Esophagus muscularis mucosa (tissue), 4 donors: ENCODE results near the gene SMAP1. TPM values are rescaled to one million over a fixed set of nuclear protein-coding genes. Genes with fewer than 3 reads are reported as not detected.
A peak's percentile ranks its signal among the peaks of the same experiment; 100 is the strongest.

Experiments
- DNase-seq: peaks from one replicate; pipeline ENCODE4 v3.0.0-alpha.2; 2017; ENCODE audit errors: extremely low spot score
- H3K27ac ChIP-seq, 4 donors: fragments of 200-600 bp; sonication (generic); replicated peaks in 1 of 4; 1 replicate in 3 of 4; 2 replicates in 1 of 4; pipeline ENCODE4 v1.5.1; 2016 to 2019; ENCODE audit warnings: mild to moderate bottlenecking in 1 of 4
- H3K27me3 ChIP-seq, 4 donors: fragments of 200-600 bp; sonication (generic); one replicate each; pipeline versions ENCODE4 v1.5.1 to v1.6.0; 2016 to 2019
- H3K36me3 ChIP-seq, 4 donors: fragments of 200-600 bp; sonication (generic); one replicate each; pipeline ENCODE4 v1.5.1; 2016 to 2019
- H3K4me1 ChIP-seq, 4 donors: fragments of 200-600 bp; sonication (generic); one replicate each; pipeline ENCODE4 v1.5.1; 2016 to 2019
- H3K4me3 ChIP-seq, 4 donors: fragments of 200-600 bp; sonication (generic); 1 replicate in 2 of 4; 2 replicates in 2 of 4; pipeline ENCODE4 v1.5.1; 2016 to 2019; ENCODE audit warnings: mild to moderate bottlenecking in 4 of 4, moderate library complexity in 1 of 4
- H3K9me3 ChIP-seq, 4 donors: fragments of 200-600 bp; sonication (generic); 1 replicate in 3 of 4; 2 replicates in 1 of 4; pipeline ENCODE4 v1.5.1; 2016 to 2019
- EP300 ChIP-seq: sonication (generic); formaldehyde crosslinking; IDR thresholded peaks from one replicate; pipeline ENCODE4 v1.6.1; 2017; ENCODE audit warnings: antibody characterized with exemption
- POLR2A ChIP-seq: fragments of 450-650 bp; IDR thresholded peaks from one replicate; pipeline ENCODE4 v1.6.1; 2017; ENCODE audit warnings: antibody characterized with exemption, moderate library complexity, mild to moderate bottlenecking, low read depth
- POLR2AphosphoS5 ChIP-seq, 2 donors: sonication (generic); formaldehyde crosslinking; IDR thresholded peaks; one replicate each; pipeline ENCODE4 v1.6.1; 2017; ENCODE audit warnings: antibody characterized with exemption in 2 of 2
- WGBS: methylation state at CpG from one replicate; pipeline ENCODE4 v1.1.5; 2018; 5-methylcytosine and 5-hydroxymethylcytosine counted together
- intact Hi-C: fragments of 100-400 bp; cut with DNase I; formaldehyde crosslinking; loops from one replicate; pipeline ENCODE4 v1.15.1; 2023
- total RNA-seq, 4 donors: library from RNA; depleted of rRNA; stranded (reverse); fragments of >200 nt; gene quantifications; one replicate each; pipeline versions ENCODE4 v1.1.0 to v1.2.1, GENCODE V29; 2016
- TF ChIP-seq, protein P1 (sequence below), 3 experiments: fragments of 200-600 bp in 2 of 3; fragments of 450-650 bp in 1 of 3; sonication (generic) in 2 of 3; IDR thresholded peaks; one replicate each; pipeline ENCODE4 v1.5.1; 2017 to 2019; ENCODE audit warnings: antibody characterized with exemption in 3 of 3, mild to moderate bottlenecking in 2 of 3, moderate library complexity in 1 of 3

Gene SMAP1
- total RNA-seq, 4 donors from 2014 or later: 23.7 to 33.1 (median 29.5) TPM

- no peak for DNase-seq
Measured at GRCh38 chr6:70884074-70884983, 216.6 kb downstream of the SMAP1 start.

DNA sequence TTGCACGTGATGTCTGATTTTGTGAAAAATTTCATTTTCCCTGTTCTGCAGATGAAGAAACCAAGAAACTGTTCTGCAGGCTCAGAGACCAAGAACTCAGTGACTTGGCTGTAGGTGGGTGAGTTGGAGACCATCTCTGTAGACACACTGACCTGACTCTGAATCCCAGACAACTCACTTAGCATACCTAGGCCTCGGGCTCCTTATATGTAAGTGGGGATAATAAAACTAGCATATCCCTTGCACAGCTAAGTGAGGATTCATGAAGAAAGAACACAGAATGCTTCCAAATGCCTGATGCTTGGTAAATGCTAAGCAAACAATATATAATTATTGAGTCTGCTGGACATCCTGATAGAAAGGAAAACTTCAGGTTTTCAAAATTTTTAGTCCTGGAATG, 218.4 kb downstream of the SMAP1 start:
- intact Hi-C loops: no loop called here
- no peak overlapping the region for H3K4me3 ChIP-seq
- no peaks in the 10 kb centered on the region for H3K27me3 ChIP-seq
- no peak overlapping the region for H3K27ac ChIP-seq
- DNase-seq: no peak
- WGBS: 87% methylated on average over 2 of the region's 2 CpGs
- no peaks in the 10 kb centered on the region for H3K9me3 ChIP-seq
- TF ChIP-seq POLR2AphosphoS5 (IDR thresholded peaks at IDR 0.05) (no peak), POLR2A (no peak), EP300 (no peak)
- TF ChIP-seq, protein P1, sequence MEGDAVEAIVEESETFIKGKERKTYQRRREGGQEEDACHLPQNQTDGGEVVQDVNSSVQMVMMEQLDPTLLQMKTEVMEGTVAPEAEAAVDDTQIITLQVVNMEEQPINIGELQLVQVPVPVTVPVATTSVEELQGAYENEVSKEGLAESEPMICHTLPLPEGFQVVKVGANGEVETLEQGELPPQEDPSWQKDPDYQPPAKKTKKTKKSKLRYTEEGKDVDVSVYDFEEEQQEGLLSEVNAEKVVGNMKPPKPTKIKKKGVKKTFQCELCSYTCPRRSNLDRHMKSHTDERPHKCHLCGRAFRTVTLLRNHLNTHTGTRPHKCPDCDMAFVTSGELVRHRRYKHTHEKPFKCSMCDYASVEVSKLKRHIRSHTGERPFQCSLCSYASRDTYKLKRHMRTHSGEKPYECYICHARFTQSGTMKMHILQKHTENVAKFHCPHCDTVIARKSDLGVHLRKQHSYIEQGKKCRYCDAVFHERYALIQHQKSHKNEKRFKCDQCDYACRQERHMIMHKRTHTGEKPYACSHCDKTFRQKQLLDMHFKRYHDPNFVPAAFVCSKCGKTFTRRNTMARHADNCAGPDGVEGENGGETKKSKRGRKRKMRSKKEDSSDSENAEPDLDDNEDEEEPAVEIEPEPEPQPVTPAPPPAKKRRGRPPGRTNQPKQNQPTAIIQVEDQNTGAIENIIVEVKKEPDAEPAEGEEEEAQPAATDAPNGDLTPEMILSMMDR (IDR thresholded peaks at IDR 0.05): no peak
- H3K4me1 ChIP-seq: peaks cover 0 to 3% (median 0%) of the 10 kb centered on the region in 4 donors
- no peaks in the 10 kb centered on the region for H3K36me3 ChIP-seq

More at GRCh38 chr6:70884074-70884983, 216.6 kb downstream of the SMAP1 start:
- TF ChIP-seq POLR2AphosphoS5 (IDR thresholded peaks at IDR 0.05) (no peak), POLR2A (no peak), EP300 (no peak)
- TF ChIP-seq, protein P1 (IDR thresholded peaks at IDR 0.05): peak; percentile 80 to 97 (median 85)
- Histone ChIP-seq H3K4me3 (no peak overlapping the region), H3K27ac (no peak overlapping the region), H3K36me3 (no peaks in the 10 kb centered on the region), H3K9me3 (no peaks in the 10 kb centered on the region), H3K4me1 (peaks cover 0 to 3% (median 0%) of the 10 kb centered on the region in 4 donors), H3K27me3 (no peaks in the 10 kb centered on the region)
- 39% methylated on average over 17 of the region's 17 CpGs for WGBS
- intact Hi-C loops: loop anchor here (2.0 kb wide), 1 partner anchor 178 kb away; no protein-coding TSS in a partner anchor

DNA sequence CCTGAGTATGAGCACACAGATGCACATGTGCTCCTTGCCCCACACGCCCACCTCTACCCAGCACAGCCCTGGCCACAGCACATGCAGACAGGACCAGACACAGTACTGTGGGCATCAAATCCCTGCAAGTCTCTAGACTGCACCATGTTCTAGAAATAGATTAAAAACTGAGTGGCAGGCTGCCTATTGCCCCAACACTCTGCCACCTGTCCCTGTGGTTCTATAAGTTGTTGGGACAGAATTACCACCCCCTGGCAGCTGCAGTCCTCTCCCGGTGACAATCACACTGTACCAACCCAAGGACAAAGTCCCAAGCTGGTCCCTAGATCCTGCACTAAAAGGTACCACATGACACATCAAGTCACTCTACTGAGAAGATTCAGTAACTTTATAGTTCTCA, 219.0 kb downstream of the SMAP1 start:
- peaks cover 0 to 3% (median 0%) of the 10 kb centered on the region in 4 donors for H3K4me1 ChIP-seq
- intact Hi-C loops: no loop called here
- DNase-seq: no peak
- H3K4me3 ChIP-seq: no peak overlapping the region
- 83% methylated on average over 2 of the region's 2 CpGs for WGBS
- H3K9me3 ChIP-seq: no peaks in the 10 kb centered on the region
- no peaks in the 10 kb centered on the region for H3K27me3 ChIP-seq
- no peaks in the 10 kb centered on the region for H3K36me3 ChIP-seq
- TF ChIP-seq, protein P1 (IDR thresholded peaks at IDR 0.05): no peak
- no peak for TF ChIP-seq POLR2A
- TF ChIP-seq POLR2AphosphoS5 (IDR thresholded peaks at IDR 0.05): no peak
- TF ChIP-seq EP300: no peak
- H3K27ac ChIP-seq: no peak overlapping the region

- 93% methylated on average over 7 of the region's 7 CpGs for WGBS
- Histone ChIP-seq H3K9me3 (no peaks in the 10 kb centered on the region), H3K27me3 (no peaks in the 10 kb centered on the region), H3K4me3 (no peak overlapping the region), H3K27ac (no peak overlapping the region), H3K4me1 (peaks cover 0 to 1% (median 0%) of the 10 kb centered on the region in 4 donors), H3K36me3 (no peaks in the 10 kb centered on the region)
- intact Hi-C loops: no loop called here
- TF ChIP-seq, protein P1 (IDR thresholded peaks at IDR 0.05): no peak
- TF ChIP-seq POLR2AphosphoS5 (IDR thresholded peaks at IDR 0.05) (no peak), POLR2A (no peak), EP300 (no peak)
- DNase-seq: no peak
Measured at GRCh38 chr6:70889270-70889669, 221.6 kb downstream of the SMAP1 start.
